HG03280 (cell line): Measurements from ENCODE around the gene GPR55.
"Not testable (repeated sequence)": the region's sequence is repeated elsewhere in the genome, so short reads cannot be mapped to it uniquely, and the experiment has no call there.

Experiments
- ATAC-seq: cut with Tn5 transposase; IDR thresholded peaks from one replicate; pipeline ENCODE4 v1.9.1; 2021; ENCODE audit warnings: mild to moderate bottlenecking, moderate library complexity; ENCODE audit not compliant: unreplicated experiment

GPR55 gene

GRCh38 chr2:230936243-230936642 lies 11.2 kb upstream of the GPR55 start:
- ATAC-seq, result not testable (repeated sequence)

GRCh38 chr2:230935130-230935430 lies 10.0 kb upstream of the GPR55 start:
- ATAC-seq, result no peak

DNA sequence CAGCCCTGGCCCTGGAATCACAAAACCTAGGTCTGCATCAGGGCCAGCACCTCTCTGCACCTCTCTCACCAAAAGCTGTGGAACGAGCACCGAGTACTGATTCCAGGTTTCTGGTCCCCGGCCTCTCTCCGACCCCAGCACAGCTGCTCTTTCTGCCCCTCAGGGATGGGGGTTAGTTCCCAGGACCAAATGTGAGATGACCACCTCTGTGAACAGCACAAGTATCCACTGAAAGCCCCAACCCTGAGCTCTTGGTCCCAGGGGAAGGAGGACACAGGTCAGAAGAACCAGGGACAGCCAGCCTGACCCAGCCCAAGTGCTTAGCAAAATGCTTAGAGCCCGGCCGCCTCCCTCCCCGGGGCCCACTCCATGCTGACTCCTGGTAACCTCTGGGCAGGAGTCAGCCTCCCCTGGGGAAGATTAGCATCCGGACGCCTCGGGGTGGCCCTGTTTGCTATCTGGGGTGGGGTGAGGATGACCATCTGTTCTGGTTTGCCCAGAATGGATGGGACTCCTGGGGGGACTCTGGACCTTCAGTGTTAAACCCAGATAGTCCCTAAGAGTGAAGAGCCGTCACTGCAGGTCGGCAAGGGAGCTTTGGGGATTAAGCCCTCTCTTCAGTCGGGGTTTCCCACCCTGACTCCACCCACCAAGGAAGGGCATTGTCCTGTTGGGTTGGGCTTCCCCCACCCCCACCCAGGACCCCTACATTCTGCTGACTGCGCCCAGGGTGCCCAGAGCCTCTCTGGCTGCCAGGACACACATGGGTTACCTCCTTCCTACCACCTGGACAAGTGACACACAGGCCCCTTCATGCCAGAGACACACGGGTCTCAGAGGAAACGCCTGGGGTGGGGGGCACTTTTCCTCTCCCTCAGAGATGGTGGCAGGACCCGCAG lies 9.4 kb upstream of the GPR55 start:
- ATAC-seq, result no peak

GRCh38 chr2:230933521-230934180 lies 8.6 kb upstream of the GPR55 start:
- ATAC-seq, result no peak

DNA sequence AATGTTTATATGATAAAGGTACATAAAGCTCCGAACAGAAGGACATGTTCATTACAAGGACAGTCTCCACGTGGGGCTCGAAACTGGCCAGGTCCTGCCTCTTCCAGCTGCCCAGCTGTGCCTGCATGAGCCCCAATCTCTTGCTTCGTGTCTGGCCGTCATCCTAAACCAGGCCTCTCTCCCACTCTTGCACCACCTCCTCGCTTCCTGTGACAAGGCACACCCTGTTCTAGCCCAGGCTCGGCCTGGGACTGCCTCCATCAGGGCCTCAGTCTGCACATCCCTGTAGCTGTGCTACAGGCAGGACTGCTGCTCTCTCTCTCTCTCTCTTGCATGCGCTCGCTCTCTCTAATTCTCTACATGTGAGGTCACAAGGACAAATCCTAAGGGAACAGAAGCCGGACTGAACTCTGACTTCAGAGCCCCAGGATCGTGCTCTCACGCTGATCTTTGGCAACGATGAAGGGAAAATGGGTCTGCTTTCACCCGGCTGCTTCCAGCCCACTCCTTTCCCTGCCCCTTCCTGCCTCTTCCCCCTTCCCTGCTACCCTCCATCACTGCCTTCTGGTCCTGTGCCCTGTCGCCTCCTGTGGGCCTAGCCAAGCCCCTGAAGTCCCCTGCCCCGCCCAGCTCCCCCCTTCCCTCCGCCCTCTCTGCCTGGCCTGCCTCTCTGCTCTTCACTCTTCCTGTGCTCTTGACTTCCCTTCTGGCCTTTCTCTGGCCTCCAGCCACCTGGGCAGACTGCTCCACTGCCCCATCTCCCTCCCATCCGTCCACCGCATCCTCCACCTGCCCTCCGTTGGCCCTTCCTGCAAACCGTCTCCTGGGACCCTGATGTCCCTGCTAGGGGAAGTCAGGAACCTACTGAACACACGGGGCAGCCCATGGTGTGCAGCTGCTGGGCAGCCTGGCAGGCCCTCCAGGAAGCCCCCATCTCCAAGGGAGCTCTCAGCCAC lies 7.8 kb upstream of the GPR55 start:
- ATAC-seq, result no peak

GRCh38 chr2:230931556-230932231 lies 6.7 kb upstream of the GPR55 start:
- no peak for ATAC-seq

- no peak for ATAC-seq
Observed at GRCh38 chr2:230930928-230931555, 6.0 kb upstream of the GPR55 start.

- ATAC-seq, result no peak
Observed at GRCh38 chr2:230930149-230930780, 5.2 kb upstream of the GPR55 start.

GRCh38 chr2:230929381-230930148 lies 4.5 kb upstream of the GPR55 start:
- no peak for ATAC-seq

DNA sequence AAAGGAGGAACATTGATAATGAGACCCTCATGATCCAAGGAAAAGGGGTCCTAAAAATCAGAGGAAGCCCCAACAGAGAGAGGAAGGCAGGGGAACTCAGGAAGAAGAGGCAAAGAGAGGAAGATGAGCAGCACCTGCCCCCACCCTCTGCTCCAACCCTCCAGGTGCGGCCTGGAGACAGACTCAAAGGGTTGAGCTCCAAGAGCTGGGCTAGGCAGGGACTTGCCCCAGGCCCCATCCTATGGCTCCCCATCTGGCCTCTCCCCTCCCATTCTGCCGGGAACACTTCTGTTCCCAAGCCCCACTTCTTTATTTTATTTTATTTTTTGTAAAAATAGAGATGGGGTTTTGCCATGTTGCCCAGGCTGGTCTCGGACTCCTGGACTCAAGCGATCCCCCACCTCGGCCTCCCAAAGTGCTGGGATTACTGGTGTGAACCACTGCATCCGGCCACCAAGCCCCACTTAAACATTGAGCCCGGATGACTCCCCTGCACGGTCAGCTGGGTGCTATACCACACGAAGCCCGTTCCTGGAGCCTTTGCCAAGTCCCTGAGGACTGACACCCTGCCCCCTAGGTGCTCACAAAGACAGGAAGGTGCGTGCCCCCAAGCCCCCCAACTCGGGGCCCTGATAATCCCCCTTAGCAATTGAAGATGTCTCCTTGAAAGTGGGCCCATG lies 3.8 kb upstream of the GPR55 start:
- no peak for ATAC-seq

- no peak for ATAC-seq
Observed at GRCh38 chr2:230927711-230928341, 2.8 kb upstream of the GPR55 start.

- no peak for ATAC-seq
Observed at GRCh38 chr2:230925879-230926765, 1.1 kb upstream of the GPR55 start.

DNA sequence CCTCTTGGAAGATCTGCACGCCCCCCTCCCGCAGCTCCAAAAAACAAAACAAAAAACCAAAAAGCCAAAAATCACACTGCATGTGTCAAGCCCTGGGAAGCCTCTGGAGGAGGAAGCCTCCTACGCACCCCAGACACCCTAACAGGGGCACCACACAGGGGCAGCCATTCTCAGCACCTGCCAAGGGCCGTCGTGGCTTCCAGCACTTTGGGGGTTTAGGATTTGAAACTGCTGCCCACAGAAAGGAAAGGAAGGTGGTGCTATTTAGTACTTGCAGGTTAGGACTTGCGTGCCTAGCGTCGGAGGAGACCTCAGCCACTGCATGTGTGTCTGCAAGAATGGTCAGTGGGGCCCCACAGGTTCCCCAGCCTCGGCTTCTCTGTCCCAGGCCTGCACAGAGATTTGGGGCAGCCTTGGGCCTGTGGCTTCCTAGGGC lies 419 bp upstream of the GPR55 start:
- no peak for ATAC-seq

GRCh38 chr2:230924092-230924469 lies 961 bp downstream of the GPR55 start:
- no peak for ATAC-seq

GRCh38 chr2:230922951-230923717 lies 1.9 kb downstream of the GPR55 start:
- no peak for ATAC-seq
